Breast epithelium (tissue), 3 donors: ENCODE results near the gene USP17L12.
"Not testable (repeated sequence)": the region's sequence is repeated elsewhere in the genome, so short reads cannot be mapped to it uniquely, and the experiment has no call there.

Experiments used
- POLR2A ChIP-seq: fragments of 450-650 bp; IDR thresholded peaks from one replicate; pipeline ENCODE4 v1.6.1; 2016; ENCODE audit warnings: antibody characterized with exemption, mild to moderate bottlenecking, moderate library complexity
- TF ChIP-seq, protein P1 (sequence below), 3 donors: fragments of 450-650 bp; IDR thresholded peaks; one replicate each; pipeline ENCODE4 v1.5.1; 2016 to 2017; ENCODE audit warnings: antibody characterized with exemption in 3 of 3, mild to moderate bottlenecking in 3 of 3, moderate library complexity in 3 of 3

DNA sequence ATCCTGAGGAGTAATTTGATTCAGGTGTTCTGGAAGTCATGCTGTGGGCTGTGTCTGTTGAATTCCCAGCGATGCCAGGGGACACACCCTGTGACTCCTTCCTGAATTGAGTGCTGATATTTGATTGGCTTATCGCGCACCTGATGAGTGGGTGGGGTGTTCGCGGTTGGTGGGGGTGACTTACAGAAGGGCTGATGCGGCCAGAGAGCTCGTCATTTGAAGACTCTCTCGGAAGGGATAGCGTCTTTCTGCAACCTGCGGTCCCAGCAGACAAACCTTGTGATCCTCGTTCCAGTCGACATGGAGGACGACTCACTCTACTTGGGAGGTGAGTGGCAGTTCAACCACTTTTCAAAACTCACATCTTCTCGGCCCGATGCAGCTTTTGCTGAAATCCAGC lies 14.1 kb downstream of the USP17L12 start, which contains the start of gene USP17L15:
- TF ChIP-seq, protein P1, sequence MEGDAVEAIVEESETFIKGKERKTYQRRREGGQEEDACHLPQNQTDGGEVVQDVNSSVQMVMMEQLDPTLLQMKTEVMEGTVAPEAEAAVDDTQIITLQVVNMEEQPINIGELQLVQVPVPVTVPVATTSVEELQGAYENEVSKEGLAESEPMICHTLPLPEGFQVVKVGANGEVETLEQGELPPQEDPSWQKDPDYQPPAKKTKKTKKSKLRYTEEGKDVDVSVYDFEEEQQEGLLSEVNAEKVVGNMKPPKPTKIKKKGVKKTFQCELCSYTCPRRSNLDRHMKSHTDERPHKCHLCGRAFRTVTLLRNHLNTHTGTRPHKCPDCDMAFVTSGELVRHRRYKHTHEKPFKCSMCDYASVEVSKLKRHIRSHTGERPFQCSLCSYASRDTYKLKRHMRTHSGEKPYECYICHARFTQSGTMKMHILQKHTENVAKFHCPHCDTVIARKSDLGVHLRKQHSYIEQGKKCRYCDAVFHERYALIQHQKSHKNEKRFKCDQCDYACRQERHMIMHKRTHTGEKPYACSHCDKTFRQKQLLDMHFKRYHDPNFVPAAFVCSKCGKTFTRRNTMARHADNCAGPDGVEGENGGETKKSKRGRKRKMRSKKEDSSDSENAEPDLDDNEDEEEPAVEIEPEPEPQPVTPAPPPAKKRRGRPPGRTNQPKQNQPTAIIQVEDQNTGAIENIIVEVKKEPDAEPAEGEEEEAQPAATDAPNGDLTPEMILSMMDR (IDR thresholded peaks at IDR 0.05): not testable (repeated sequence)
- not testable (repeated sequence) for TF ChIP-seq POLR2A
